BE2C (cell line): ENCODE results near the gene GABRP.

Experiments
- DNase-seq: peaks from one replicate; pipeline ENCODE4 v3.0.0-alpha.2; 2020
- H3K27me3 ChIP-seq: fragments of 250-450 bp; sonication (Bioruptor Pico); 2 replicates; pipeline ENCODE4 v1.5.1; 2020; ENCODE audit warnings: mild to moderate bottlenecking
- H3K36me3 ChIP-seq: fragments of 250-450 bp; sonication (Bioruptor Pico); 2 replicates; pipeline ENCODE4 v1.5.1; 2020; ENCODE audit warnings: mild to moderate bottlenecking
- H3K4me1 ChIP-seq: fragments of 250-450 bp; sonication (Bioruptor Pico); 2 replicates; pipeline ENCODE4 v1.5.1; 2020
- H3K4me3 ChIP-seq: 2 replicates; pipeline ENCODE4 v1.5.1; 2011; ENCODE audit warnings: low read depth, low read length
- H3K9me3 ChIP-seq: fragments of 250-450 bp; sonication (Bioruptor Pico); 2 replicates; pipeline ENCODE4 v1.5.1; 2020
- TF ChIP-seq, protein P1 (sequence below): IDR thresholded peaks from 2 replicates; pipeline ENCODE4 v1.5.1; 2012; ENCODE audit warnings: mild to moderate bottlenecking, low read depth, low read length

Gene GABRP

DNA sequence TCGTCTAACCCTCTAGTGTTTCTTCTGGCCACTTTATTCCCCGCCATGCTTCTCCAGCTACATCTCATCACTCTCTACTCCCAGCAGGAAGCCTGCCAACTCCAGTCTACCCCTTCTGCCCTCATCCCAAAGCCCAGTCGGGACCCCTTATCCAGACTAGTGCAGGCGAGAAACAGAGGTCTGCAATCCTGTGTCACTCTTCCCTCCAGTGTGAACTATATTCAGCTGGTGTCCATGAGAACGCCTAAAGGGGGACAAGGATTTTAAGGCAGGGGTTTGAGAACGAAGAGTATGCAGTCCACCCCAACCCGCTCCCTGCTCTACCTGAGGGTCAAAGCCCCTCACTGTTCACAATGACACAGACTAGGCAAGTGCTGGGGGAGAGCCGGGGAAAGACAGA lies 41.7 kb upstream of the GABRP start:
- no peaks in the 10 kb centered on the region for H3K9me3 ChIP-seq
- H3K4me1 ChIP-seq, result peaks cover 7% of the 10 kb centered on the region; the same call in 1 of the 2 replicates
- peaks cover 10% of the 10 kb centered on the region; the same call in 1 of the 2 replicates for H3K27me3 ChIP-seq
- TF ChIP-seq, protein P1, sequence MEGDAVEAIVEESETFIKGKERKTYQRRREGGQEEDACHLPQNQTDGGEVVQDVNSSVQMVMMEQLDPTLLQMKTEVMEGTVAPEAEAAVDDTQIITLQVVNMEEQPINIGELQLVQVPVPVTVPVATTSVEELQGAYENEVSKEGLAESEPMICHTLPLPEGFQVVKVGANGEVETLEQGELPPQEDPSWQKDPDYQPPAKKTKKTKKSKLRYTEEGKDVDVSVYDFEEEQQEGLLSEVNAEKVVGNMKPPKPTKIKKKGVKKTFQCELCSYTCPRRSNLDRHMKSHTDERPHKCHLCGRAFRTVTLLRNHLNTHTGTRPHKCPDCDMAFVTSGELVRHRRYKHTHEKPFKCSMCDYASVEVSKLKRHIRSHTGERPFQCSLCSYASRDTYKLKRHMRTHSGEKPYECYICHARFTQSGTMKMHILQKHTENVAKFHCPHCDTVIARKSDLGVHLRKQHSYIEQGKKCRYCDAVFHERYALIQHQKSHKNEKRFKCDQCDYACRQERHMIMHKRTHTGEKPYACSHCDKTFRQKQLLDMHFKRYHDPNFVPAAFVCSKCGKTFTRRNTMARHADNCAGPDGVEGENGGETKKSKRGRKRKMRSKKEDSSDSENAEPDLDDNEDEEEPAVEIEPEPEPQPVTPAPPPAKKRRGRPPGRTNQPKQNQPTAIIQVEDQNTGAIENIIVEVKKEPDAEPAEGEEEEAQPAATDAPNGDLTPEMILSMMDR, result no peak
- H3K36me3 ChIP-seq, result no peaks in the 10 kb centered on the region
- DNase-seq, result no peak
- H3K4me3 ChIP-seq, result no peak overlapping the region

DNA sequence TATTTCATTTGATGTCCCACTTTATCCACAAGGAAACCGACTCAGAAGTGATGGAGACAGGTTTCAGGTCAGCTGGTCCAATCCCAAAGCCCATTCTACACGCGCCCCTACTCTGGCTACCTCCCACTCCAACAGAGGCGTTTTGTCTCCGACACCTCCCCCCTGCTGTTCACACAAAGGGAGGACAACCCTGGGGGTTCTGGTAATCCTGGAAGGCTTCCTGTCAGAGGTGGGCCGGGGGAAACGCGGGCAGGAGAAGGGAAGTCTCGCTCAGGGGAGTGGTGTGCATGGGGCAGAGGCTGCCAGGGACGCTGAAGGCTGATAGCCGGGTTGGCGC lies 39.7 kb upstream of the GABRP start:
- Histone ChIP-seq H3K36me3 (no peaks in the 10 kb centered on the region), H3K27me3 (peaks cover 10% of the 10 kb centered on the region; the same call in 1 of the 2 replicates), H3K4me3 (peak overlapping the region; percentile 53), H3K4me1 (peaks cover 7% of the 10 kb centered on the region; the same call in 1 of the 2 replicates), H3K9me3 (no peaks in the 10 kb centered on the region)
- TF ChIP-seq, protein P1, result 0 out of 2 replicates have a peak, but pooled peaks have one; percentile 4
- no peak for DNase-seq

DNA sequence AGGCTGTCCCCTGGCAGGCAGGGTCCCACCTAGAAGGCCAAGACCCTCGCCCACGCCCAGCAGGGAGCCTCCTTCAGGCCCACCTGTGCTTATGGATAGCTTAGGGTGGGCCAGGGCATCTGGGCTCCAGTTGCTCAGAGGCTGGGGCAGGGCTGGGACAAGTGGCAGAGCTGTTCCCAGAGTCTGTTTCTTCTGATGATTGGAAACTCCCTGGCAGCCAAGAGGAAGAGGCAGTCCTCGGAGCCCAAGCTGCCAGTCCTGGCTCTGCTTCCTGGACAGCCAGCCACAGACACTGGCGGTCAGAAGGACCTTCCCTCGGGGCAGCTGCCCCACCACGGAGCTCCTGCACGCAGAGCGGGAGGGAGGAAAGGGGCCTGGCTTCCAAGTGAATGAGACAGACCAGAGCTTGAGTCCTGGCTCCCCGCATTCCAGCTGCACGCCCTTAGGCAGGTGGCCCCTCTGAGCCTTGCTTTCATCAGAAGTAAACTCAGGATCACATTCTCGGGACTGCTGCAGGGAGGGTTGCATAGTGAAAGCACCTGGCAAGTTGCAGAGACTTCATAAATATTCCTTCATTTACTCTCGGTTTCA lies 37.9 kb upstream of the GABRP start:
- Histone ChIP-seq H3K4me1 (peaks cover 7% of the 10 kb centered on the region; the same call in 1 of the 2 replicates), H3K9me3 (no peaks in the 10 kb centered on the region), H3K36me3 (no peaks in the 10 kb centered on the region), H3K27me3 (peaks cover 8% of the 10 kb centered on the region; the same call in 1 of the 2 replicates), H3K4me3 (peak overlapping the region; percentile 29)
- peak; percentile 83 for DNase-seq
- TF ChIP-seq, protein P1, result no peak

DNA sequence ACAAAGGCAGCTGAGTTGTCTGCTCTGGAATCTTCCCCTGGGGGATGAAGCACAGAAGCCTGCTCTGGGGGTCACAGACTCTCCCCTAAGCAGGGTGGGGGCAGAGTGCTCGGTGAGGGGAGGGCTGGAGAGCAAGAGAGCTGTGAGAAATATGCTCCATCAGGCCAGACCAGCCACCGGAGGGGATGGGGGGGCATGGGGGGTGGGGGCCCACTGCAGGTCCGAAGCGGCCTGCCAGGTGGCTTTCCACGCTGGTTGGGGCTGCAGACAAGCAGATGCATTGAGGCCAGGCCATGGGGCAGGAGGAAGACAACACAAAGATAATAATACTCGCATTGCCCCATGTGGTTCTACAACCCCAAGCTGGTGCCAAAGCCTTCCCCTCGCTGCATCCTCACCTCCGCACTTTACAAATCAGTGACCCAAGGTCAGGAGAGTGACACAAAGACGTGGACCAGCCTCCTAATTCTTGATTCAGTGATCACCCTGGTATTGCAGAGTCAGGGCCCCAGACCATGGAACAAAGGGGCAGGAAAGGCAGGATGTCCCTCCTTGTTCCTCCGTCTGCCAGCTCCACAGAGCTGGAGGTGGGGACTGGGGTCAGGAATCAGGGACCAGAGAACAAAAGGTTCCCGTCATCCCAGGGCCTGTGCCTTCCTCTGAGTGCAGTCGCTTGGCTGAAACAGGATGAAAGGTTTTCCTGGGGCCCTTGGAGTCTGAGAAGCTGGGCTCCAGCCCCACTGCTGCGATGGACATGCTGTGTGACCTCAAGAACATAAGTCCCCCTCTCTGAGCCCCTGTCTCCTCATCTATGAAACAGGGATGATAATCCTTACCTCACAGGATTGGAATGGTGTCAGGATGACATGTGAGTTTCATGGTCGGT lies 37.2 kb upstream of the GABRP start:
- Histone ChIP-seq H3K4me1 (peaks cover 7% of the 10 kb centered on the region), H3K9me3 (no peaks in the 10 kb centered on the region), H3K4me3 (peak overlapping the region; percentile 29), H3K27me3 (peaks cover 8% of the 10 kb centered on the region; the same call in 1 of the 2 replicates), H3K36me3 (no peaks in the 10 kb centered on the region)
- TF ChIP-seq, protein P1, result no peak
- no peak for DNase-seq

DNA sequence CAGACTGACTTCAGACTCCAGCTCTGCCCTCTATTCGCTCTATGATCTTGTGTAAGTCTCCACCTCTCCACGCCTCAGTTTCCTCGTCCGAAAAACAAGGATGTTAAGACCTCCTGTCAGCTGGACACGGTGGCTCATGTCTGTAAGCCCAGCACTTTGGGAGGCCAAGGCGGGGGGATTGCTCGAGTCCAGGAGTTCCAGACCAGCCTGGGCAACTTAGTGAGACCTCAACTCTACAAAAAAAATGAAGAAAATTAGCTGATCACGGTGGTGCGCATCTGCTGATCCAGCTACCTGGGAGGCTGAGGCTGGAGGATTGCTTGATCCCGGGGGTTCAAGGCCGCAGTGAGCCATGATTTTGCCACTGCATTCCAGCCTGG lies 36.6 kb upstream of the GABRP start:
- Histone ChIP-seq H3K36me3 (no peaks in the 10 kb centered on the region), H3K27me3 (peaks cover 8% of the 10 kb centered on the region; the same call in 1 of the 2 replicates), H3K9me3 (no peaks in the 10 kb centered on the region), H3K4me3 (no peak overlapping the region), H3K4me1 (peaks cover 13% of the 10 kb centered on the region)
- no peak for DNase-seq
- TF ChIP-seq, protein P1, result no peak

DNA sequence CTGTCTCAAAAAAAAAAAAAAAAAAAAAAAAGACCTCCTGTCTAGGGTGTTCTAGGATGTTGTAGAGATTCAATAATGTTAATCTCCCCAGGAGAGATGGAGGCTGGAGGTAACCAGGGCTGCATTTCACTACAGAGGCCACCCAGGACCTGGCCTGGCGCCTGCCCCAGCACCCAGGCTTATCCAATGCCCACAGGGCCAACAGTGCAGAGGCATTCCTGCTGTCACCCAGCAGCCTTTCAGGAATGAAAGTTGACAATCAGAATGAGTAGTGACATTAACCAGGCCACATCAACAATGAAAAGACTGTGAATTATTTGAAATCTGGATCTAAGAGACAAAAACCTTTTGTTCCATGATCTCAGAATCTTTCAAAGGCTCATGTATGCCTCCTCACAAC lies 36.2 kb upstream of the GABRP start:
- Histone ChIP-seq H3K4me1 (peaks cover 16% of the 10 kb centered on the region), H3K36me3 (no peaks in the 10 kb centered on the region), H3K9me3 (no peaks in the 10 kb centered on the region), H3K27me3 (peaks cover 8% of the 10 kb centered on the region; the same call in 1 of the 2 replicates), H3K4me3 (no peak overlapping the region)
- TF ChIP-seq, protein P1, result no peak
- peak; percentile 39 for DNase-seq
